ENCODE data around the gene UTP15. TPM values are rescaled to one million over a fixed set of nuclear protein-coding genes. Genes with fewer than 3 reads are reported as not detected.

Gene UTP15
- total RNA-seq, 4 donors from 2014 or later = 6.7 to 69.3 (median 23.3) TPM

- Histone ChIP-seq H3K9me3 (no peaks in the 10 kb centered on the region), H3K36me3 (no peaks in the 10 kb centered on the region), H3K27me3 (no peaks in the 10 kb centered on the region), H3K27ac (peak overlapping the region in 3 of 4 donors; percentile 1 to 57 (median 18)), H3K4me3 (no peak overlapping the region), H3K4me1 (peaks cover 0 to 8% (median 3%) of the 10 kb centered on the region in 4 donors)
- intact Hi-C loops (cut with DNase I; ENCODE audit: low total_unique reads) = no loop called here
- in situ Hi-C loops (cut with MboI; ENCODE audit: low pct_ligation_motif_present in 1 of 4, low pct_unique_long_range_greater_than_20kb in 1 of 4, low sequenced_read_pairs in 3 of 4) = no loop called here
- no peak for TF ChIP-seq POLR2AphosphoS5 (IDR thresholded peaks at IDR 0.05)
- no peak for TF ChIP-seq EP300 (IDR thresholded peaks at IDR 0.05; ENCODE audit: low read depth)
- no peak for TF ChIP-seq CTCF (IDR thresholded peaks at IDR 0.05)
- no peak for TF ChIP-seq POLR2A (IDR thresholded peaks at IDR 0.05)
- WGBS, 2 donors (ENCODE audit: low coverage in 1 of 2) = 58 to 73% methylated on average over 8 to 9 of the region's 9 CpGs
- no peak for DNase-seq
Measured at GRCh38 chr5:73617510-73618279, 52.2 kb downstream of the UTP15 start.

DNA sequence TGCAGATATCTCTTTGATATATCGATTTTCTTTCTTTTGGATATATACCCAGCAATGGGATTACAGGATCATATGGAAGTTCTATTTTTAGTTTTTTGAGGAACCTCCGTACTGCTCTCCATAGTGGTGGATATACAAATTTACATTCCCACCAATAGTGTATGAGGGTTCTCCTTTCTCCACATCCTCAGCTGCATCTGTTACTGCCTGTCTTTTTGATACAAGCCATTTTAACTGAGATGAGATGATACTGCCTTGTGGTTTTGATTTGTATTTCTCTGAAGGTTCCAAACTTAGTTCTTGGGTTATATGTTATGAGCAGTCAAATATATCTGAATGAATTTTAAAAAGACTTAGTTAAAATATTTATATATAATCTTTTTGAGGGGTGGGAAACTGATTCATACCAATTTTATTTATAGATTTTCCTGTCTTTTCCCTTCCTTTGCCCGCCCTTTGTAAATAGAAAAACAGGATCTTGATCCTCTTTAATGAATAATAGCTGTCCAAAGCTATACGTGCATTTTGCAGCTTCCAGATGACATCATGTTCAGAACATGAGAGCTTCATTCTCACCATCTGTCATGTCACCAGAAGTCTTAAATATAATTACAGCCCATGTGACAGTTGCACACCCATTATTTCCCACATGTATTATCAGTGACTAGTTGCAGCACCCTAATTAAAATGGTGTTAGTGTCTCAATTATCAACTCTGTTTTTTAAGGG lies 54.2 kb downstream of the UTP15 start:
- TF ChIP-seq POLR2A (IDR thresholded peaks at IDR 0.05) (no peak), POLR2AphosphoS5 (IDR thresholded peaks at IDR 0.05) (no peak), CTCF (IDR thresholded peaks at IDR 0.05) (no peak), EP300 (IDR thresholded peaks at IDR 0.05; ENCODE audit: low read depth) (no peak)
- Histone ChIP-seq H3K9me3 (no peaks in the 10 kb centered on the region), H3K36me3 (no peaks in the 10 kb centered on the region), H3K4me3 (no peak overlapping the region), H3K27me3 (no peaks in the 10 kb centered on the region), H3K4me1 (peaks cover 0 to 12% (median 4%) of the 10 kb centered on the region in 4 donors), H3K27ac (no peak overlapping the region)
- in situ Hi-C loops (cut with MboI; ENCODE audit: low pct_ligation_motif_present in 1 of 4, low pct_unique_long_range_greater_than_20kb in 1 of 4, low sequenced_read_pairs in 3 of 4) = no loop called here
- 55 to 75% methylated on average over 4 of the region's 4 CpGs for WGBS, 2 donors (ENCODE audit: low coverage in 1 of 2)
- intact Hi-C loops (cut with DNase I; ENCODE audit: low total_unique reads) = no loop called here
- DNase-seq = no peak

DNA sequence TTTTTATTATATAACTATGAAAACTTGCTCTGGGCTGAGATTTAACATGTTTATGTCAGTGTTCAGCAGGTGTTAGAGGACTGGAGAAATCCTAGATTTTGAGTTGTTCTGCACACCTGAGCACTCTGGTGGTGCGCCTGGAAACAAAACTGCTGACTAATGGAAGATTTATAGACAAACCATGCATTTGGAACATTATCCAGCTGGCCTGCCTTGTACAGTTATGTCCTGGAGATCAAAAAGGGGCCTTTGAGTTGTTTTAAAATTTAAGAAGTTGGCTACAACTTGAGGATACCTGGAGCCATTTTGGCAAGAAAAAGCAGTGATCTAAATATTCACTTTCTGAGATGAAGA lies 54.8 kb downstream of the UTP15 start:
- TF ChIP-seq POLR2A (IDR thresholded peaks at IDR 0.05) = no peak
- no peak for TF ChIP-seq POLR2AphosphoS5 (IDR thresholded peaks at IDR 0.05)
- no peak for TF ChIP-seq CTCF (IDR thresholded peaks at IDR 0.05)
- no peak for TF ChIP-seq EP300 (IDR thresholded peaks at IDR 0.05; ENCODE audit: low read depth)
- 82 to 88% methylated on average over 1 of the region's 1 CpG for WGBS, 2 donors (ENCODE audit: low coverage in 1 of 2)
- Histone ChIP-seq H3K27me3 (no peaks in the 10 kb centered on the region), H3K36me3 (no peaks in the 10 kb centered on the region), H3K9me3 (no peaks in the 10 kb centered on the region), H3K4me3 (no peak overlapping the region), H3K27ac (no peak overlapping the region), H3K4me1 (peaks cover 0 to 18% (median 7%) of the 10 kb centered on the region in 4 donors)
- intact Hi-C loops (cut with DNase I; ENCODE audit: low total_unique reads) = no loop called here
- in situ Hi-C loops (cut with MboI; ENCODE audit: low pct_ligation_motif_present in 1 of 4, low pct_unique_long_range_greater_than_20kb in 1 of 4, low sequenced_read_pairs in 3 of 4) = no loop called here
- no peak for DNase-seq

- TF ChIP-seq POLR2A (IDR thresholded peaks at IDR 0.05) = no peak
- TF ChIP-seq POLR2AphosphoS5 (IDR thresholded peaks at IDR 0.05) = no peak
- no peak for TF ChIP-seq EP300 (IDR thresholded peaks at IDR 0.05; ENCODE audit: low read depth)
- TF ChIP-seq CTCF (IDR thresholded peaks at IDR 0.05) = no peak
- no peaks in the 10 kb centered on the region for H3K9me3 ChIP-seq
- no peak for DNase-seq
- H3K36me3 ChIP-seq = no peaks in the 10 kb centered on the region
- 81 to 82% methylated on average over 2 of the region's 2 CpGs for WGBS, 2 donors (ENCODE audit: low coverage in 1 of 2)
- H3K27me3 ChIP-seq = peaks cover 5% of the 10 kb centered on the region
- no peak overlapping the region for H3K27ac ChIP-seq
- H3K4me3 ChIP-seq = no peak overlapping the region
- intact Hi-C loops (cut with DNase I; ENCODE audit: low total_unique reads) (no loop called here), in situ Hi-C loops (cut with MboI; ENCODE audit: low pct_ligation_motif_present in 1 of 4, low pct_unique_long_range_greater_than_20kb in 1 of 4, low sequenced_read_pairs in 3 of 4) (no loop called here)
- H3K4me1 ChIP-seq = peaks cover 0 to 23% (median 8%) of the 10 kb centered on the region in 4 donors
Measured at GRCh38 chr5:73623060-73623459, 57.5 kb downstream of the UTP15 start.
